Suprapubic skin (tissue), 4 donors: ENCODE results near the gene ANKRD61.

Experiments
- CTCF ChIP-seq, 2 donors: fragments of 200-600 bp in 1 of 2; fragments of 450-650 bp in 1 of 2; sonication (generic) in 1 of 2; IDR thresholded peaks; one replicate each; pipeline ENCODE4 v1.5.1; 2016 to 2019; ENCODE audit warnings: antibody characterized with exemption in 2 of 2, mild to moderate bottlenecking in 1 of 2, moderate library complexity in 1 of 2
- POLR2A ChIP-seq, 2 donors: fragments of 450-650 bp; IDR thresholded peaks; one replicate each; pipeline ENCODE4 v1.6.1; 2017; ENCODE audit warnings: antibody characterized with exemption in 2 of 2, mild to moderate bottlenecking in 2 of 2, moderate library complexity in 2 of 2
- POLR2AphosphoS5 ChIP-seq, 3 donors: sonication (generic); formaldehyde crosslinking; IDR thresholded peaks; one replicate each; pipeline ENCODE4 v1.6.1; 2017; ENCODE audit warnings: antibody characterized with exemption in 3 of 3

- TF ChIP-seq CTCF (IDR thresholded peaks at IDR 0.05) (no peak), POLR2AphosphoS5 (IDR thresholded peaks at IDR 0.05) (no peak), POLR2A (IDR thresholded peaks at IDR 0.05) (no peak)
These were observed 991 bp downstream of the ANKRD61 start for GRCh38 chr7:6032167-6032566.
